Colon (tissue), 2 donors: ENCODE measurements around the gene NPTX1.

ENCODE experiments used
- FAIRE-seq: peaks from 2 replicates; lab custom pipeline; 2012; peaks lifted over from hg19 to GRCh38; lab: Jason Lieb, UNC
- donor health status: control.
- donor health status: control.

Gene NPTX1

GRCh38 chr17:80503031-80503430 lies 26.6 kb upstream of the NPTX1 start:
- FAIRE-seq, result no peak

GRCh38 chr17:80502578-80502877 lies 26.1 kb upstream of the NPTX1 start:
- no peak for FAIRE-seq

- FAIRE-seq, result no peak
Observed at GRCh38 chr17:80501741-80502577, 25.6 kb upstream of the NPTX1 start.

GRCh38 chr17:80499961-80500665 lies 23.7 kb upstream of the NPTX1 start:
- no peak for FAIRE-seq

GRCh38 chr17:80499560-80499959 lies 23.2 kb upstream of the NPTX1 start:
- FAIRE-seq, result no peak

- no peak for FAIRE-seq
Observed at GRCh38 chr17:80498920-80499410, 22.6 kb upstream of the NPTX1 start.

- FAIRE-seq, result no peak
Observed at GRCh38 chr17:80498242-80498919, 22.0 kb upstream of the NPTX1 start.

- FAIRE-seq, result no peak
Observed at GRCh38 chr17:80497726-80498241, 21.4 kb upstream of the NPTX1 start.

- FAIRE-seq, result no peak
Observed at GRCh38 chr17:80494547-80494946, 18.1 kb upstream of the NPTX1 start.

- no peak for FAIRE-seq
Observed at GRCh38 chr17:80492343-80493136, 16.1 kb upstream of the NPTX1 start.

GRCh38 chr17:80491478-80492342 lies 15.3 kb upstream of the NPTX1 start:
- FAIRE-seq, result no peak

GRCh38 chr17:80487511-80487910 lies 11.1 kb upstream of the NPTX1 start:
- no peak for FAIRE-seq

- no peak for FAIRE-seq
Observed at GRCh38 chr17:80486692-80487091, 10.3 kb upstream of the NPTX1 start.

GRCh38 chr17:80485846-80486245 lies 9.4 kb upstream of the NPTX1 start:
- FAIRE-seq, result no peak

GRCh38 chr17:80482555-80483308 lies 6.3 kb upstream of the NPTX1 start:
- no peak for FAIRE-seq

GRCh38 chr17:80482058-80482318 lies 5.6 kb upstream of the NPTX1 start:
- FAIRE-seq, result no peak

- FAIRE-seq, result no peak
Observed at GRCh38 chr17:80481284-80482057, 5.1 kb upstream of the NPTX1 start.

- no peak for FAIRE-seq
Observed at GRCh38 chr17:80480248-80480647, 3.8 kb upstream of the NPTX1 start.

GRCh38 chr17:80479246-80479566 lies 2.8 kb upstream of the NPTX1 start:
- no peak for FAIRE-seq
